Astrocyte of the spinal cord (primary cell): Measurements from ENCODE around the gene COMMD8.

ENCODE experiments used
- DNase-seq: peaks from one replicate; pipeline ENCODE4 v3.0.0; 2011; ENCODE audit warnings: low read depth, low spot score
- H3K4me3 ChIP-seq: 2 replicates; pipeline ENCODE4 v1.5.1; 2011; ENCODE audit warnings: low read depth, mild to moderate bottlenecking, low read length, moderate library complexity
- CTCF ChIP-seq: IDR thresholded peaks from 2 replicates; pipeline ENCODE4 v1.5.1; 2012; ENCODE audit warnings: low read depth, mild to moderate bottlenecking, low read length, inconsistent platforms
- in situ Hi-C: cut with HindIII; loops from 2 replicates; pipeline ENCODE4 v1.10.0; 2017; ENCODE audit warnings: low sequenced_read_pairs

The COMMD8 gene

GRCh38 chr4:47434931-47435330 lies 28.6 kb downstream of the COMMD8 start:
- in situ Hi-C loops: no loop called here
- no peak for DNase-seq
- no peak overlapping the region for H3K4me3 ChIP-seq
- TF ChIP-seq CTCF: no peak

- TF ChIP-seq CTCF: no peak
- H3K4me3 ChIP-seq: no peak overlapping the region
- DNase-seq: no peak
- in situ Hi-C loops: no loop called here
These were observed 30.8 kb downstream of the COMMD8 start for GRCh38 chr4:47432749-47433148.

GRCh38 chr4:47427935-47428334 lies 35.6 kb downstream of the COMMD8 start:
- no peak for TF ChIP-seq CTCF
- no peak overlapping the region for H3K4me3 ChIP-seq
- DNase-seq: no peak
- in situ Hi-C loops: no loop called here

GRCh38 chr4:47425628-47426027 lies 37.9 kb downstream of the COMMD8 start:
- in situ Hi-C loops: no loop called here
- no peak for TF ChIP-seq CTCF
- no peak for DNase-seq
- H3K4me3 ChIP-seq: no peak overlapping the region

- DNase-seq: no peak
- no peak overlapping the region for H3K4me3 ChIP-seq
- in situ Hi-C loops: no loop called here
- no peak for TF ChIP-seq CTCF
These were observed 44.2 kb downstream of the COMMD8 start for GRCh38 chr4:47419296-47419695.

- in situ Hi-C loops: no loop called here
- DNase-seq: no peak
- no peak for TF ChIP-seq CTCF
- no peak overlapping the region for H3K4me3 ChIP-seq
These were observed 45.4 kb downstream of the COMMD8 start for GRCh38 chr4:47418147-47418546.

GRCh38 chr4:47415719-47416118 lies 47.8 kb downstream of the COMMD8 start:
- DNase-seq: no peak
- H3K4me3 ChIP-seq: no peak overlapping the region
- no peak for TF ChIP-seq CTCF
- in situ Hi-C loops: no loop called here
